ENCODE data around the gene ARHGEF7.

DNA sequence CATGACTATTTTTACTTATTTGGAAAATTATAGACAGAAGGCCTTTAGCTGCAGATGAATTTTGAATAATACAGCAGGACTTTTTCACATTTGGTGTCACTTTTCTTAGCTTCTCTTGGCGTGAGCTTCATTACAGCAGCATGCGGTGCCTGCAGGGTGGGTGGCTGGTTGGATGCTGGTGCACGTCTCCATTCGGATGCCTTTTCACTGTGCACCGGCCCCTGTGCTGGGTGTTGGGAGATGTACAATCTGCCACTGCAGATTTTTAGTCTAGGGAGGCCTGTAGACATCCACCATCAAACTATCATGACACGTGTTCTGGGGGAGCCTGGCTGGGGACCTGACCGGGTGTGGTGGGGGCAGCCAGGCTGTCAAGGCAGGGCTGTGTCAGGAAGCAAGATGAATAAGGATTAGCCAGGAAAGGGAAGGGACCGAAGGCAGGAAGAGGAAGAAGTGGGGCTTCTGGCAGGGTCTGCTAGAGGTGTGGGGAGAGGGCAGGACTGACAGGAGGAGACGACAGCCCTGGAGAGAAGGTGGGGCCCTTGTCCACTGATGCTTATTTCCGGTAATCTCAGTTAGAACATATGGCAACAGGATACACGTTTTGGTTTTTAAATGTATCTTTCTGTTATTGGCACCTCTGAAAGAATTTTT is 88.8 kb downstream of the ARHGEF7 start:
- TF ChIP-seq, protein P1, sequence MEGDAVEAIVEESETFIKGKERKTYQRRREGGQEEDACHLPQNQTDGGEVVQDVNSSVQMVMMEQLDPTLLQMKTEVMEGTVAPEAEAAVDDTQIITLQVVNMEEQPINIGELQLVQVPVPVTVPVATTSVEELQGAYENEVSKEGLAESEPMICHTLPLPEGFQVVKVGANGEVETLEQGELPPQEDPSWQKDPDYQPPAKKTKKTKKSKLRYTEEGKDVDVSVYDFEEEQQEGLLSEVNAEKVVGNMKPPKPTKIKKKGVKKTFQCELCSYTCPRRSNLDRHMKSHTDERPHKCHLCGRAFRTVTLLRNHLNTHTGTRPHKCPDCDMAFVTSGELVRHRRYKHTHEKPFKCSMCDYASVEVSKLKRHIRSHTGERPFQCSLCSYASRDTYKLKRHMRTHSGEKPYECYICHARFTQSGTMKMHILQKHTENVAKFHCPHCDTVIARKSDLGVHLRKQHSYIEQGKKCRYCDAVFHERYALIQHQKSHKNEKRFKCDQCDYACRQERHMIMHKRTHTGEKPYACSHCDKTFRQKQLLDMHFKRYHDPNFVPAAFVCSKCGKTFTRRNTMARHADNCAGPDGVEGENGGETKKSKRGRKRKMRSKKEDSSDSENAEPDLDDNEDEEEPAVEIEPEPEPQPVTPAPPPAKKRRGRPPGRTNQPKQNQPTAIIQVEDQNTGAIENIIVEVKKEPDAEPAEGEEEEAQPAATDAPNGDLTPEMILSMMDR (IDR thresholded peaks at IDR 0.05) = no peak
- TF ChIP-seq POLR2A (IDR thresholded peaks at IDR 0.05) = no peak
- no peak for TF ChIP-seq POLR2AphosphoS5 (IDR thresholded peaks at IDR 0.05; ENCODE audit: insufficient read depth in 1 of 2, low read depth in 1 of 2)

Measured in vagina (tissue), 2 donors.